IMR-90 (cell line): ENCODE results near the gene FSIP1. TPM values are rescaled to one million over a fixed set of nuclear protein-coding genes. Genes with fewer than 3 reads are reported as not detected.

Source experiments
- ATAC-seq: fragments of 200-7000 bp; cut with Tn5 transposase; 2 replicates; pipeline ENCODE4 v1.9.1; 2020; ENCODE audit warnings: low read depth, mild to moderate bottlenecking, moderate library complexity
- BruUV-seq: library from RNA; stranded (reverse); fragments of 400-500 nt; replicated peaks from 2 replicates; lab custom pipeline; 2021; lab: Mats Ljungman, UMichigan
- CTCF ChIA-PET: fragments of 300-600 bp; formaldehyde crosslinking; extraction: SDS; loops from one replicate; lab custom pipeline; 2021; ENCODE audit warnings: antibody characterized with exemption; lab: Yijun Ruan, JAX
- POLR2A ChIA-PET: fragments of 300-600 bp; sonication (Branson Sonifier 250); formaldehyde crosslinking; loops from one replicate; lab custom pipeline; 2022; ENCODE audit warnings: antibody characterized with exemption; ENCODE audit not compliant: unreplicated experiment; lab: Charles Lee
- DNase-seq: peaks from one replicate; pipeline ENCODE4 v3.0.0; 2013
- H2AFZ ChIP-seq: replicated peaks from 2 replicates; pipeline ENCODE3; 2013; ENCODE audit warnings: low read length, mild to moderate bottlenecking; ENCODE audit not compliant: poor library complexity
- H2AK5ac ChIP-seq: 2 replicates; pipeline ENCODE4 v1.6.1; 2013; ENCODE audit warnings: low read depth, low read length, inconsistent platforms
- H2AK9ac ChIP-seq: replicated peaks from 2 replicates; pipeline ENCODE3; 2013; ENCODE audit warnings: mild to moderate bottlenecking, low read depth, low read length, moderate library complexity; ENCODE audit not compliant: poor library complexity
- H2BK120ac ChIP-seq: 2 replicates; pipeline ENCODE4 v1.6.1; 2013; ENCODE audit warnings: low read depth, low read length, inconsistent platforms
- H2BK15ac ChIP-seq: 3 replicates; pipeline ENCODE4 v1.6.1; 2013; ENCODE audit warnings: low read depth, low read length, inconsistent platforms
- H2BK20ac ChIP-seq: 2 replicates; pipeline ENCODE4 v1.6.1; 2013; ENCODE audit warnings: low read depth, mild to moderate bottlenecking, inconsistent platforms, low read length, moderate library complexity
- H2BK5ac ChIP-seq: 2 replicates; pipeline ENCODE4 v1.6.1; 2013; ENCODE audit warnings: mild to moderate bottlenecking, low read depth, low read length, inconsistent platforms; ENCODE audit not compliant: poor library complexity, severe bottlenecking
- H3K14ac ChIP-seq: replicated peaks from 2 replicates; pipeline ENCODE4 v1.6.1; 2013; ENCODE audit warnings: low read depth, low read length, inconsistent platforms
- H3K18ac ChIP-seq: 2 replicates; pipeline ENCODE4 v1.6.1; 2013; ENCODE audit warnings: low read depth, low read length, control low read depth
- H3K23ac ChIP-seq: 2 replicates; pipeline ENCODE4 v1.6.1; 2013; ENCODE audit warnings: low read depth, low read length, inconsistent platforms
- H3K27ac ChIP-seq: 2 replicates; pipeline ENCODE4 v1.5.1; 2013; ENCODE audit warnings: mild to moderate bottlenecking, control low read depth, low read length; ENCODE audit not compliant: insufficient read depth
- H3K27me3 ChIP-seq: 2 replicates; pipeline ENCODE4 v1.6.1; 2013; ENCODE audit warnings: low read length; ENCODE audit not compliant: control insufficient read depth, insufficient read depth
- H3K36me3 ChIP-seq: 2 replicates; pipeline ENCODE4 v1.6.1; 2013; ENCODE audit warnings: low read length, mixed read lengths; ENCODE audit not compliant: control insufficient read depth, insufficient read depth
- H3K4ac ChIP-seq: 2 replicates; pipeline ENCODE4 v1.6.1; 2013; ENCODE audit warnings: low read depth, low read length, inconsistent platforms
- H3K4me1 ChIP-seq: 2 replicates; pipeline ENCODE4 v1.6.1; 2013; ENCODE audit warnings: low read length, mixed read lengths; ENCODE audit not compliant: control insufficient read depth, insufficient read depth
- H3K4me2 ChIP-seq: 2 replicates; pipeline ENCODE4 v1.6.1; 2013; ENCODE audit warnings: low read depth, mild to moderate bottlenecking, control low read depth, low read length, moderate library complexity
- H3K4me3 ChIP-seq: 2 replicates; pipeline ENCODE4 v1.5.1; 2013; ENCODE audit warnings: low read depth, mild to moderate bottlenecking, control low read depth, low read length, moderate library complexity; ENCODE audit not compliant: insufficient read depth
- H3K56ac ChIP-seq: 2 replicates; pipeline ENCODE4 v1.6.1; 2013; ENCODE audit warnings: low read length, inconsistent platforms; ENCODE audit not compliant: insufficient read depth; ENCODE audit errors: extremely low read depth
- H3K79me1 ChIP-seq, 2 experiments: 2 replicates each; pipeline ENCODE4 v1.6.1; 2013; ENCODE audit warnings: low read length in 2 of 2, inconsistent platforms in 1 of 2, low read depth in 1 of 2
- H3K9ac ChIP-seq: 2 replicates; pipeline ENCODE4 v1.6.1; 2013; ENCODE audit warnings: low read depth, low read length, control low read depth
- H3K9me1 ChIP-seq: 2 replicates; pipeline ENCODE4 v1.6.1; 2013; ENCODE audit warnings: low read length, inconsistent platforms; ENCODE audit not compliant: insufficient read depth
- H3K9me3 ChIP-seq: 2 replicates; pipeline ENCODE4 v1.6.1; 2013; ENCODE audit warnings: low read length; ENCODE audit not compliant: control insufficient read depth, insufficient read depth
- H4K20me1 ChIP-seq: 2 replicates; pipeline ENCODE4 v1.6.1; 2013; ENCODE audit warnings: low read length, inconsistent platforms; ENCODE audit not compliant: insufficient read depth
- H4K5ac ChIP-seq: 2 replicates; pipeline ENCODE4 v1.6.1; 2013; ENCODE audit warnings: mild to moderate bottlenecking, low read depth, low read length, control low read depth
- H4K8ac ChIP-seq, 2 experiments: 2 replicates each; pipeline ENCODE4 v1.6.1; 2013; ENCODE audit warnings: low read depth in 2 of 2, low read length in 2 of 2, control low read depth in 1 of 2, inconsistent platforms in 1 of 2
- H4K91ac ChIP-seq: 2 replicates; pipeline ENCODE4 v1.6.1; 2013; ENCODE audit warnings: low read depth, low read length, inconsistent platforms; ENCODE audit not compliant: insufficient read depth
- BHLHE40 ChIP-seq: fragments of 150-350 bp; IDR thresholded peaks from 2 replicates; pipeline ENCODE4 v1.6.1; 2016; ENCODE audit warnings: mild to moderate bottlenecking, low read depth, low read length
- CEBPB ChIP-seq: IDR thresholded peaks from 2 replicates; pipeline ENCODE4 v1.6.1; 2012; ENCODE audit warnings: low read depth, low read length, improper control_type of control experiment
- CHD1 ChIP-seq: IDR thresholded peaks from 2 replicates; pipeline ENCODE4 v1.6.1; 2012; ENCODE audit warnings: low read depth, low read length, improper control_type of control experiment
- MAFK ChIP-seq: IDR thresholded peaks from 2 replicates; pipeline ENCODE4 v1.6.1; 2012; ENCODE audit warnings: low read depth, low read length, improper control_type of control experiment
- MAZ ChIP-seq: IDR thresholded peaks from 2 replicates; pipeline ENCODE4 v1.6.1; 2012; ENCODE audit warnings: low read depth, mild to moderate bottlenecking, low read length, improper control_type of control experiment, moderate library complexity, borderline replicate concordance
- MXI1 ChIP-seq: IDR thresholded peaks from 2 replicates; pipeline ENCODE4 v1.6.1; 2012; ENCODE audit warnings: low read depth, mild to moderate bottlenecking, low read length, moderate library complexity, borderline replicate concordance
- NFE2L2 ChIP-seq: fragments of 150-350 bp; IDR thresholded peaks from 2 replicates; pipeline ENCODE4 v1.6.1; 2016; ENCODE audit warnings: low read depth, mild to moderate bottlenecking, low read length
- POLR2A ChIP-seq: IDR thresholded peaks from 2 replicates; pipeline ENCODE4 v1.6.1; 2012; ENCODE audit warnings: mild to moderate bottlenecking, low read depth, low read length
- RAD21 ChIP-seq: IDR thresholded peaks from 2 replicates; pipeline ENCODE4 v1.6.1; 2012; ENCODE audit warnings: low read length, improper control_type of control experiment
- RCOR1 ChIP-seq: IDR thresholded peaks from 2 replicates; pipeline ENCODE4 v1.6.1; 2012; ENCODE audit warnings: mild to moderate bottlenecking, low read length, improper control_type of control experiment; ENCODE audit not compliant: insufficient replicate concordance
- RFX5 ChIP-seq: IDR thresholded peaks from 2 replicates; pipeline ENCODE4 v1.8.0; 2012; ENCODE audit warnings: low read depth, mild to moderate bottlenecking, low read length, moderate library complexity
- SMC3 ChIP-seq: fragments of 150-350 bp; IDR thresholded peaks from 2 replicates; pipeline ENCODE4 v1.6.1; 2016; ENCODE audit warnings: low read depth, mild to moderate bottlenecking, antibody characterized with exemption, low read length, moderate library complexity
- WGBS, 2 experiments: methylation state at CpG; one replicate each; pipeline versions ENCODE4 v1.1.5 to v1.1.7; 2013; ENCODE audit warnings: missing lambda C conversion rate in 2 of 2; ENCODE audit not compliant: insufficient read length in 1 of 2; ENCODE audit errors: extremely low coverage in 2 of 2; 5-methylcytosine and 5-hydroxymethylcytosine counted together
- dilution Hi-C: fragments of 300-500 bp; cut with HindIII; formaldehyde crosslinking; loops from one replicate; pipeline ENCODE4 v1.14.3; 2018; ENCODE audit warnings: low sequenced_read_pairs; ENCODE audit not compliant: unreplicated experiment
- in situ Hi-C: fragments of 300-500 bp; cut with MboI; formaldehyde crosslinking; loops from 3 replicates; pipeline ENCODE4 v1.14.3; 2019; ENCODE audit warnings: low sequenced_read_pairs, inconsistent platforms, mixed read lengths
- intact Hi-C: fragments of 100-400 bp; cut with micrococcal nuclease; formaldehyde crosslinking; loops from 2 replicates; pipeline ENCODE4 v1.10.0; 2022
- polyA plus RNA-seq, 3 experiments: library from polyadenylated mRNA; depleted of rRNA; stranded (reverse); fragments of >200 nt; gene quantifications; 2 replicates each; pipeline ENCODE4 v1.2.3, GENCODE V29; 2012; ENCODE audit warnings: low replicate concordance in 1 of 3
- total RNA-seq: library from RNA; depleted of rRNA; stranded (reverse); fragments of >200 nt; gene quantifications from 2 replicates; pipeline ENCODE4 v1.2.3, GENCODE V29; 2012
- TF ChIP-seq, protein P1 (sequence below): fragments of 150-350 bp; IDR thresholded peaks from 2 replicates; pipeline ENCODE4 v1.6.1; 2016; ENCODE audit warnings: low read depth, mild to moderate bottlenecking, low read length, moderate library complexity, borderline replicate concordance
- TF ChIP-seq, protein P2 (sequence below): conservative IDR thresholded peaks from 2 replicates; pipeline ENCODE4 v1.5.1; 2012; ENCODE audit warnings: mild to moderate bottlenecking, low read depth, low read length, improper control_type of control experiment
- TF ChIP-seq, protein P3 (sequence below): fragments of 150-350 bp; IDR thresholded peaks from 2 replicates; pipeline ENCODE4 v1.6.1; 2017; ENCODE audit warnings: mild to moderate bottlenecking, antibody characterized with exemption, low read length, low read depth

FSIP1 gene
- total and polyA plus RNA-seq, 2 of the 4 experiments (the other 2 are of a cell fraction) = 0.10 to 0.18 TPM

DNA sequence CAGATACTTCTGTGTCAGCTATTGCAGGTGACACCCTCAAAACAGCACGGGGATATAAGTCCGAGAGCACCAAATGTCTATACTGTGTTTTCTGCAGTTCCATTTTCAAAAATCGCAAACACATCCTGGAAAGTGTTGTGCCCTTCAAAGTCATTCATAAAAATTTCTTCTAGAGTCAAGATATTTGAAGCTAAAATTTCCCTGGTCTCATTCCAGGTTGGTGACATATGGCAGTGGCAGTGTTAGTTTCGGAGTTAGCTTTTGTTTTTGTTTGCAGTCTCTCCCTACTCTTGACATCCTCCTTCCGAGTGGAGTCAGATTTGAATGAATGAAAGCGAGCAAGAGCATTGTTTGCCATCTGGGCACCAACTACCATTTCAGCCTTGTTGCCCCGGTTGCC, 3.2 kb upstream of the FSIP1 start:
- no peak overlapping the region for H3K18ac ChIP-seq
- no peak overlapping the region for H2AFZ ChIP-seq
- no peak overlapping the region for H3K9ac ChIP-seq
- CTCF ChIA-PET = no interaction called here
- no peaks in the 10 kb centered on the region for H3K9me3 ChIP-seq
- peaks cover 4% of the 10 kb centered on the region; the same call in 1 of the 2 replicates for H4K20me1 ChIP-seq
- POLR2A ChIA-PET = no interaction called here
- H4K8ac ChIP-seq = no peak overlapping the region; a peak in 1 of 4 replicates
- no peak overlapping the region for H2BK20ac ChIP-seq
- H3K27ac ChIP-seq = no peak overlapping the region
- no peak overlapping the region for H2BK5ac ChIP-seq
- H3K36me3 ChIP-seq = no peaks in the 10 kb centered on the region
- H2AK5ac ChIP-seq = no peak overlapping the region; the same call in 1 of the 2 replicates
- WGBS, 2 experiments = no CpG with 5 or more reads among the region's 7 CpGs
- no peak overlapping the region for H3K14ac ChIP-seq
- no peak overlapping the region for H2BK15ac ChIP-seq
- H3K4me2 ChIP-seq = no peak overlapping the region
- ATAC-seq (no peak), DNase-seq (no peak)
- intact Hi-C loops (loop anchor here (1.0 to 10.0 kb wide), 6 partner anchors 171 to 1081 kb away; partner anchors contain the start of gene BMF), dilution Hi-C loops (no loop called here), in situ Hi-C loops (loop anchor here (10.0 kb wide), 1 partner anchor 169 kb away; no protein-coding TSS in a partner anchor)
- H3K79me1 ChIP-seq = peaks cover 13 to 56% of the 10 kb centered on the region in 2 experiments
- TF ChIP-seq RCOR1 = no peak
- TF ChIP-seq, protein P1, sequence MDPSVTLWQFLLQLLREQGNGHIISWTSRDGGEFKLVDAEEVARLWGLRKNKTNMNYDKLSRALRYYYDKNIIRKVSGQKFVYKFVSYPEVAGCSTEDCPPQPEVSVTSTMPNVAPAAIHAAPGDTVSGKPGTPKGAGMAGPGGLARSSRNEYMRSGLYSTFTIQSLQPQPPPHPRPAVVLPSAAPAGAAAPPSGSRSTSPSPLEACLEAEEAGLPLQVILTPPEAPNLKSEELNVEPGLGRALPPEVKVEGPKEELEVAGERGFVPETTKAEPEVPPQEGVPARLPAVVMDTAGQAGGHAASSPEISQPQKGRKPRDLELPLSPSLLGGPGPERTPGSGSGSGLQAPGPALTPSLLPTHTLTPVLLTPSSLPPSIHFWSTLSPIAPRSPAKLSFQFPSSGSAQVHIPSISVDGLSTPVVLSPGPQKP = no peak
- no peak for TF ChIP-seq NFE2L2
- TF ChIP-seq MXI1 = no peak
- TF ChIP-seq, protein P2, sequence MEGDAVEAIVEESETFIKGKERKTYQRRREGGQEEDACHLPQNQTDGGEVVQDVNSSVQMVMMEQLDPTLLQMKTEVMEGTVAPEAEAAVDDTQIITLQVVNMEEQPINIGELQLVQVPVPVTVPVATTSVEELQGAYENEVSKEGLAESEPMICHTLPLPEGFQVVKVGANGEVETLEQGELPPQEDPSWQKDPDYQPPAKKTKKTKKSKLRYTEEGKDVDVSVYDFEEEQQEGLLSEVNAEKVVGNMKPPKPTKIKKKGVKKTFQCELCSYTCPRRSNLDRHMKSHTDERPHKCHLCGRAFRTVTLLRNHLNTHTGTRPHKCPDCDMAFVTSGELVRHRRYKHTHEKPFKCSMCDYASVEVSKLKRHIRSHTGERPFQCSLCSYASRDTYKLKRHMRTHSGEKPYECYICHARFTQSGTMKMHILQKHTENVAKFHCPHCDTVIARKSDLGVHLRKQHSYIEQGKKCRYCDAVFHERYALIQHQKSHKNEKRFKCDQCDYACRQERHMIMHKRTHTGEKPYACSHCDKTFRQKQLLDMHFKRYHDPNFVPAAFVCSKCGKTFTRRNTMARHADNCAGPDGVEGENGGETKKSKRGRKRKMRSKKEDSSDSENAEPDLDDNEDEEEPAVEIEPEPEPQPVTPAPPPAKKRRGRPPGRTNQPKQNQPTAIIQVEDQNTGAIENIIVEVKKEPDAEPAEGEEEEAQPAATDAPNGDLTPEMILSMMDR = no peak
- no peak for TF ChIP-seq RFX5
- no peak for TF ChIP-seq MAZ
- TF ChIP-seq CEBPB = no peak
- TF ChIP-seq, protein P3, sequence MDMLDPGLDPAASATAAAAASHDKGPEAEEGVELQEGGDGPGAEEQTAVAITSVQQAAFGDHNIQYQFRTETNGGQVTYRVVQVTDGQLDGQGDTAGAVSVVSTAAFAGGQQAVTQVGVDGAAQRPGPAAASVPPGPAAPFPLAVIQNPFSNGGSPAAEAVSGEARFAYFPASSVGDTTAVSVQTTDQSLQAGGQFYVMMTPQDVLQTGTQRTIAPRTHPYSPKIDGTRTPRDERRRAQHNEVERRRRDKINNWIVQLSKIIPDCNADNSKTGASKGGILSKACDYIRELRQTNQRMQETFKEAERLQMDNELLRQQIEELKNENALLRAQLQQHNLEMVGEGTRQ = no peak
- no peak for TF ChIP-seq SMC3
- TF ChIP-seq CHD1 = no peak
- no peak for TF ChIP-seq BHLHE40
- TF ChIP-seq MAFK = no peak
- no peak for TF ChIP-seq RAD21
- no peak for TF ChIP-seq POLR2A
- H3K4me3 ChIP-seq = no peak overlapping the region
- no peak overlapping the region for H2AK9ac ChIP-seq
- no TSS peak for BruUV-seq
- no peak overlapping the region for H3K56ac ChIP-seq
- no peak overlapping the region for H4K5ac ChIP-seq
- no peaks in the 10 kb centered on the region for H3K27me3 ChIP-seq
- no peak overlapping the region for H4K91ac ChIP-seq
- no peak overlapping the region; the same call in 1 of the 2 replicates for H2BK120ac ChIP-seq
- no peak overlapping the region for H3K4ac ChIP-seq
- H3K23ac ChIP-seq = no peak overlapping the region
- H3K9me1 ChIP-seq = peaks cover 7% of the 10 kb centered on the region
- H3K4me1 ChIP-seq = peaks cover 24% of the 10 kb centered on the region
